H1 (cell line): ENCODE measurements around the gene FSD1. TPM values are rescaled to one million over a fixed set of nuclear protein-coding genes. Genes with fewer than 3 reads are reported as not detected.

Experiments
- CTCF ChIA-PET: fragments of 300-600 bp; sonication (Branson Sonifier 250); formaldehyde crosslinking; loops from one replicate; lab custom pipeline; 2021; ENCODE audit not compliant: partially characterized antibody; lab: Charles Lee
- POLR2A ChIA-PET: fragments of 300-600 bp; sonication (Branson Sonifier 250); formaldehyde crosslinking; loops from one replicate; lab custom pipeline; 2021; ENCODE audit warnings: inconsistent platforms; ENCODE audit not compliant: partially characterized antibody; lab: Charles Lee
- DNase-seq, 2 experiments: peaks; one replicate each; pipeline versions ENCODE4 v3.0.0 to v3.0.0-alpha.2; 2010 to 2022; ENCODE audit warnings: low spot score in 2 of 2, low read depth in 1 of 2, mixed read lengths in 1 of 2
- FAIRE-seq: peaks from 2 replicates; lab custom pipeline; 2011; peaks lifted over from hg19 to GRCh38; lab: Jason Lieb, UNC
- H2AFZ ChIP-seq: 2 replicates; pipeline ENCODE4 v1.8.1; 2012; ENCODE audit warnings: low read length, inconsistent platforms
- H2AK5ac ChIP-seq: 2 replicates; pipeline ENCODE4 v1.6.1; 2013; ENCODE audit warnings: low read depth, low read length
- H2BK120ac ChIP-seq: replicated peaks from 2 replicates; pipeline ENCODE3; 2013; ENCODE audit warnings: low read depth, low read length, inconsistent platforms
- H2BK12ac ChIP-seq: 2 replicates; pipeline ENCODE4 v1.6.1; 2013; ENCODE audit warnings: low read depth, low read length
- H2BK15ac ChIP-seq: 2 replicates; pipeline ENCODE4 v1.6.1; 2013; ENCODE audit warnings: low read length
- H2BK20ac ChIP-seq: 2 replicates; pipeline ENCODE4 v1.6.1; 2013; ENCODE audit warnings: low read length
- H2BK5ac ChIP-seq: 2 replicates; pipeline ENCODE4 v1.6.1; 2013; ENCODE audit warnings: low read depth, low read length
- H3K14ac ChIP-seq: 2 replicates; pipeline ENCODE4 v1.6.1; 2013; ENCODE audit warnings: inconsistent platforms; ENCODE audit not compliant: insufficient read length
- H3K18ac ChIP-seq: 2 replicates; pipeline ENCODE4 v1.6.1; 2013; ENCODE audit warnings: low read length; ENCODE audit errors: extremely low read depth
- H3K23ac ChIP-seq: 2 replicates; pipeline ENCODE4 v1.6.1; 2013; ENCODE audit warnings: inconsistent platforms; ENCODE audit not compliant: insufficient read length
- H3K23me2 ChIP-seq: 2 replicates; pipeline ENCODE4 v1.6.1; 2013; ENCODE audit warnings: low read depth, low read length
- H3K27ac ChIP-seq: 2 replicates; pipeline ENCODE4 v1.6.1; 2011; ENCODE audit warnings: low read depth, low read length, inconsistent platforms
- H3K27me3 ChIP-seq, 4 experiments: replicated peaks in 1 of 4; 1 replicate in 1 of 4; 2 replicates in 3 of 4; pipeline versions ENCODE4 v1.6.1 to v1.8.1; 2011 to 2013; ENCODE audit warnings: low read length in 3 of 4, mild to moderate bottlenecking in 3 of 4, inconsistent platforms in 2 of 4, mixed read lengths in 2 of 4, moderate library complexity in 1 of 4; ENCODE audit not compliant: control insufficient read depth in 3 of 4, insufficient read depth in 3 of 4; ENCODE audit errors: extremely low read depth in 1 of 4
- H3K36me3 ChIP-seq, 4 experiments: 2 replicates each; pipeline versions ENCODE4 v1.6.1 to v1.8.1; 2011 to 2013; ENCODE audit warnings: mild to moderate bottlenecking in 4 of 4, low read length in 3 of 4, moderate library complexity in 2 of 4, control low read depth in 1 of 4, inconsistent platforms in 1 of 4; ENCODE audit not compliant: insufficient read depth in 4 of 4, control insufficient read depth in 2 of 4
- H3K4ac ChIP-seq: replicated peaks from 2 replicates; pipeline ENCODE3; 2013; ENCODE audit warnings: low read length, low read depth, mixed read lengths, inconsistent platforms; ENCODE audit not compliant: insufficient read length
- H3K4me1 ChIP-seq, 4 experiments: replicated peaks in 1 of 4; 1 replicate in 1 of 4; 2 replicates in 3 of 4; pipeline versions ENCODE4 v1.6.1 to v1.8.1; 2011 to 2013; ENCODE audit warnings: low read length in 3 of 4, inconsistent platforms in 2 of 4, mixed read lengths in 1 of 4; ENCODE audit not compliant: insufficient read depth in 4 of 4, control insufficient read depth in 3 of 4
- H3K4me2 ChIP-seq, 2 experiments: 2 replicates each; pipeline versions ENCODE4 v1.6.1 to v1.8.1; 2011 to 2013; ENCODE audit warnings: low read depth in 2 of 2, low read length in 2 of 2, control low read depth in 1 of 2, inconsistent platforms in 1 of 2, mild to moderate bottlenecking in 1 of 2; ENCODE audit not compliant: insufficient read depth in 1 of 2
- H3K4me3 ChIP-seq, 4 experiments: fragments of 200-600, 300-600 bp in 1 of 4; sonication (generic), shearing (Covaris generic), sonication (Bioruptor Twin) in 1 of 4; 2 replicates each; pipeline versions ENCODE4 v1.5.1 to v1.8.1; 2011 to 2016; ENCODE audit warnings: low read length in 4 of 4, low read depth in 3 of 4, control low read depth in 2 of 4, inconsistent platforms in 2 of 4, mild to moderate bottlenecking in 2 of 4, mixed read lengths in 1 of 4, moderate library complexity in 1 of 4; ENCODE audit not compliant: insufficient read depth in 2 of 4; ENCODE audit errors: extremely low read depth in 1 of 4
- H3K56ac ChIP-seq: replicated peaks from 2 replicates; pipeline ENCODE3; 2013; ENCODE audit warnings: low read depth, mild to moderate bottlenecking, mixed read lengths, low read length, inconsistent platforms; ENCODE audit not compliant: insufficient read length
- H3K79me1 ChIP-seq: 2 replicates; pipeline ENCODE4 v1.6.1; 2013; ENCODE audit warnings: low read depth, low read length, control low read depth
- H3K79me2 ChIP-seq, 2 experiments: 2 replicates each; pipeline versions ENCODE4 v1.6.1 to v1.8.1; 2012 to 2013; ENCODE audit warnings: low read length in 2 of 2, mild to moderate bottlenecking in 2 of 2, inconsistent platforms in 1 of 2; ENCODE audit not compliant: insufficient read depth in 2 of 2, control insufficient read depth in 1 of 2
- H3K9ac ChIP-seq, 4 experiments: replicated peaks in 1 of 4; 1 replicate in 1 of 4; 2 replicates in 3 of 4; pipeline versions ENCODE4 v1.6.1 to v1.8.1; 2011 to 2013; ENCODE audit warnings: low read depth in 3 of 4, low read length in 3 of 4, control low read depth in 2 of 4, mild to moderate bottlenecking in 2 of 4, moderate library complexity in 2 of 4, inconsistent platforms in 1 of 4; ENCODE audit errors: extremely low read depth in 1 of 4
- H3K9me3 ChIP-seq, 2 experiments: 2 replicates each; pipeline versions ENCODE4 v1.6.1 to v1.8.1; 2012 to 2013; ENCODE audit warnings: mild to moderate bottlenecking in 2 of 2, moderate library complexity in 2 of 2, control low read depth in 1 of 2, inconsistent platforms in 1 of 2, low read depth in 1 of 2, low read length in 1 of 2, mixed read lengths in 1 of 2; ENCODE audit not compliant: insufficient read depth in 2 of 2
- H4K20me1 ChIP-seq, 2 experiments: replicated peaks in 1 of 2; 2 replicates each; pipeline versions ENCODE3 to v1.8.1; 2011 to 2013; ENCODE audit warnings: inconsistent platforms in 2 of 2, low read length in 2 of 2, mild to moderate bottlenecking in 1 of 2; ENCODE audit not compliant: insufficient read depth in 2 of 2, control insufficient read depth in 1 of 2
- H4K5ac ChIP-seq: 2 replicates; pipeline ENCODE4 v1.6.1; 2013; ENCODE audit warnings: low read length, low read depth, mixed read lengths, inconsistent platforms; ENCODE audit not compliant: insufficient read length
- H4K8ac ChIP-seq: 2 replicates; pipeline ENCODE4 v1.8.0; 2013; ENCODE audit warnings: mild to moderate bottlenecking, moderate library complexity, low read length, inconsistent platforms; ENCODE audit not compliant: insufficient read depth; ENCODE audit errors: extremely low read depth
- H4K91ac ChIP-seq: replicated peaks from 2 replicates; pipeline ENCODE3; 2013; ENCODE audit warnings: low read length, mixed read lengths, inconsistent platforms; ENCODE audit not compliant: insufficient read length
- E2F6 ChIP-seq: IDR thresholded peaks from 2 replicates; pipeline ENCODE4 v1.6.1; 2012; ENCODE audit warnings: inconsistent platforms
- EGR1 ChIP-seq: IDR thresholded peaks from 2 replicates; pipeline ENCODE4 v1.6.1; 2011; ENCODE audit warnings: low read depth, low read length, borderline replicate concordance
- JUND ChIP-seq: IDR thresholded peaks from 2 replicates; pipeline ENCODE4 v1.6.1; 2011; ENCODE audit warnings: mild to moderate bottlenecking, improper control_type of control experiment, low read length
- POLR2AphosphoS5 ChIP-seq: IDR thresholded peaks from 2 replicates; pipeline ENCODE4 v1.6.1; 2011; ENCODE audit warnings: low read depth, low read length
- TEAD4 ChIP-seq: IDR thresholded peaks from 2 replicates; pipeline ENCODE4 v1.6.1; 2012; ENCODE audit warnings: low read depth, low read length, inconsistent platforms, mixed read lengths
- WGBS, 2 experiments: shearing (Covaris generic) in 1 of 2; methylation state at CpG; one replicate each; pipeline versions ENCODE4 v1.1.6 to v1.1.7; 2013 to 2015; ENCODE audit warnings: low lambda C conversion rate in 2 of 2, mixed read lengths in 2 of 2, inconsistent platforms in 1 of 2, low coverage in 1 of 2, missing lambda C conversion rate in 1 of 2; ENCODE audit not compliant: insufficient replicate concordance in 2 of 2, insufficient coverage in 1 of 2, insufficient read length in 1 of 2; ENCODE audit errors: extremely low coverage in 1 of 2, missing lambda C conversion rate in 1 of 2; 5-methylcytosine and 5-hydroxymethylcytosine counted together
- polyA plus RNA-seq, 7 experiments: library from polyadenylated mRNA; depleted of rRNA in 3 of 7; stranded (reverse) in 5 of 7; unstranded in 2 of 7; fragments of >200 nt in 5 of 7; fragments of 200-250 nt in 2 of 7; gene quantifications; 1 replicate in 5 of 7; 2 replicates in 1 of 7; 4 replicates in 1 of 7; pipeline versions ENCODE4 v1.2.1 to v1.2.3, GENCODE V29; 2011 to 2013; ENCODE audit warnings: missing spikeins in 2 of 7, mixed read lengths in 2 of 7
- total RNA-seq: library from RNA; stranded (reverse); fragmentation: NEBNext Ultra II Directional; extraction: Animal tissue kit (Norgen Biotek cat#: 25700); gene quantifications from 2 replicates; pipeline ENCODE4 v1.2.1, GENCODE V29; 2021

FSD1 gene
- total and polyA plus RNA-seq, 2 of the 8 experiments (the other 6 are each of a cell fraction or from before 2014, with no cell fraction given) = 58.8 to 181 TPM

GRCh38 chr19:4365791-4366665 is 61.6 kb downstream of the FSD1 start:
- Histone ChIP-seq H4K5ac (no peak overlapping the region), H4K8ac (no peak overlapping the region), H2BK120ac (no peak overlapping the region), H3K27me3 (no peaks in the 10 kb centered on the region), H2BK20ac (no peak overlapping the region), H3K9ac (no peak overlapping the region), H3K4me2 (no peak overlapping the region), H2BK12ac (no peak overlapping the region), H3K18ac (no peak overlapping the region), H2BK5ac (0 out of 2 replicates have a peak overlapping the region, but pooled peaks have one; percentile 44), H3K79me1 (peaks cover 20% of the 10 kb centered on the region), H3K79me2 (no peaks in the 10 kb centered on the region), H3K23ac (no peak overlapping the region), H3K27ac (no peak overlapping the region; the same call in 1 of the 2 replicates), H2BK15ac (no peak overlapping the region), H3K36me3 (peaks cover 8 to 16% (median 10%) of the 10 kb centered on the region in 4 experiments; a peak in 5 of 8 replicates), H2AK5ac (no peak overlapping the region), H3K14ac (no peak overlapping the region), H3K56ac (no peak overlapping the region), H3K4ac (no peak overlapping the region), H2AFZ (no peak overlapping the region), H3K4me1 (peaks cover 0 to 22% (median 9%) of the 10 kb centered on the region in 4 experiments; a peak in 5 of 7 replicates), H3K9me3 (no peaks in the 10 kb centered on the region), H4K91ac (peak overlapping the region; percentile 27), H3K4me3 (no peak overlapping the region), H3K23me2 (no peaks in the 10 kb centered on the region), H4K20me1 (peaks cover 24 to 42% of the 10 kb centered on the region in 2 experiments)
- CTCF ChIA-PET = interaction anchor here (1.0 to 4.4 kb wide), 8 partner anchors 10 to 99 kb away, joined by 3 to 42 read pairs (median 4); no protein-coding TSS in a partner anchor
- POLR2A ChIA-PET = interaction anchor here (0.6 to 13.0 kb wide), 14 partner anchors 10 to 99 kb away, joined by 3 to 72 read pairs (median 4); partner anchors contain the start of genes MPND and SH3GL1
- 93% methylated on average over 19 of the region's 19 CpGs; no CpG with 5 or more reads in 1 of the 2 experiments for WGBS, 2 experiments
- peak in 1 of 2 experiments; percentile 39 for DNase-seq
- TF ChIP-seq TEAD4 = no peak
- TF ChIP-seq EGR1 = no peak
- TF ChIP-seq E2F6 = no peak
- TF ChIP-seq POLR2AphosphoS5 = peak; percentile 20; the same call in 1 of the 2 replicates
- TF ChIP-seq JUND = no peak
- no peak for FAIRE-seq
